ENCODE results near the gene FRMPD4.

DNA sequence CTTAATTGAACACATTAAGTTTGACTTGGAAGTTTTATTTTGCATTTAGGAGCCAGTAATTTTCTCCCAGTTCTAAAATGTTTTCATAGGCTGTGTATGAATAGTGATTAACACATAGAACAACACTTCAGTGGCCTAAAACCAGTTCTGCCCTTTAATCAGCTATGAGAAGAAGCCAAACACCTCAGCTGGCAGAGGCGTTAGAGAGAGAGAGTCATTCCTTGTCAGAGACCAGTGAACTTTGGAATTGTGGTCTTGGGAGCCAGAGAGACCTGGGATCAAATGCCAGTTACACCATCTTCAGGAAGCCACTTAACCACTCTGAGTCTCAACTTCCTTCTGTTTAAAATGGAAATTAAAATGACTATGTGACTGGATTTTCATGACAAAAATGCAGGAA is 613.6 kb downstream of the FRMPD4 start:
- TF ChIP-seq CREB1 (CRISPR knock-in tag; IDR thresholded peaks at IDR 0.05; ENCODE audit: low read depth), result no peak
- TF ChIP-seq POLR2AphosphoS5 (IDR thresholded peaks at IDR 0.05; ENCODE audit: low read depth), result no peak
- TF ChIP-seq CTCF (conservative IDR thresholded peaks at IDR 0.05; ENCODE audit: low read depth in 2 of 2), result no peak

Measured in GM23338 (cell line).